Retina (tissue), 1 donor: ENCODE data around the gene AUTS2.

Source experiments
- DNase-seq: peaks from one replicate; pipeline ENCODE4 v3.0.0-alpha.2; 2016

The AUTS2 gene

DNA sequence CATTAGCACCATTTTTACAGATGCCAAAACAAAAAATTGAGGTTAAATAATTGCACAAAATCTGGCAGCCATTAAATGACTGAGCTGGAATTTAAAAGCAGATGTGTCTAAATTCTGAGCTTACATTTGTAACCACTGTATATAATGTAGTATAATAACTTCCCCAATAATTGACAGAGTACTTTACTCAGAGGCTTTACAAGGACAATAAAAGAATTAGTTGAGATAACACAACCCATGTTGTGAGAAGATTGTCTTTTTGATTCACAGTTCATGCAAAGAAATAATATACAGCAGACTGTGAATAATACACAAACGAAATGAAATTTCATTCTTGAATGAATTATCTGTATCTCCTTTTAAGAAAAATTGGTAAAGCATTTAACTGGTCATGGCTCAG lies 417.1 kb downstream of the AUTS2 start:
- DNase-seq, result no peak

DNA sequence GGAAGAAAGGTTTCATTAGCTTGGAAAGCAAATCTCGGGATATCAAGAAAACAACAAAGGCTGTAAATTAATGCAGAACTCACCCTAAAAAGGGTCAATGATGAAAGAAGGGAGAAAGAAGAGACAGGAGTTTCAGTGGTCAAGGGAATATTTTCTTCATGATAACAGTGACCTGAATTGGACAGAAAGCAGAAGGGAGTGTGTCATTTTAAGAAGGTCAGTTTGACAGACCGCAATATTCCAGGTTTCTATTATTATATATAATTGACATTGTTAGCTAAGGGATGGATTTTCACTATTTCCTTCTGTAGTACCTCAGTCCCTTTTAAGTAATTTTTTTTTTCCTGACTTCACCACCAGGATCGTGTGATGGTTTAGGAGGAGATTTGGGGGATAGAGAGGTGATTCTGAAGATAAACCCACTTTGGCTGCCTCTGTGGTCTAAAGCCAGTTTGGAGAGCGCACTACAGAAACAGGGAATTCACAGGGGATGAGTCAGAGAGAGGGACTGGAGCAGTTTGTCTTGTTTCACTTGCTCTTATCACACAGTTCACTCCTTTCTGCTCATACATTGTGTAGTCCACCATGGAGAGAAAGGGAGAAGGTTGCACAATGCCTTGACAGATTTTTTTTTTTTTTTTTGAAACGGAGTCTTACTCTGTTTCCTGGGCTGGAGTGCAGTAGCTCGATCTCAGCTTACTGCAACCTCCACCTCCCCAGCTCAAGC lies 417.9 kb downstream of the AUTS2 start:
- DNase-seq, result no peak

DNA sequence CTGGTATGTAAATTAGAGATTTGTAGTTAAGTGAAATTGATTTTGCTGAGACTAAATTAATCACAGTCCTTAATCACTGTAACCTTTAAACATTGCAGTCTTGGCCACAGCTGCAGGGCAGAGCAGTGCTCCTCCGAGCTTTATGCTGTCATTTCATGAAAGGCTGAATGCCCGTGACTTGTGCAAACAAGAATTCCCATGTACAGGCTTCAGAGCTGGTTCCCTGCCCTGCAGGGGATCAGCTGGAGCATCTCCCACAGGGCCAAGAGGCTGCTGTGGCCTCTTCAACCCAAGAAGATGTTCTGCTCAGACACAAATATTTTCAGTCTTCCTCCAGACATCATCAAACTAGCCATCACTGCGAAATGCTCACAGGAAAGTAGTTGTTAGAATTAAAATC lies 419.1 kb downstream of the AUTS2 start:
- peak; percentile 44 for DNase-seq

DNA sequence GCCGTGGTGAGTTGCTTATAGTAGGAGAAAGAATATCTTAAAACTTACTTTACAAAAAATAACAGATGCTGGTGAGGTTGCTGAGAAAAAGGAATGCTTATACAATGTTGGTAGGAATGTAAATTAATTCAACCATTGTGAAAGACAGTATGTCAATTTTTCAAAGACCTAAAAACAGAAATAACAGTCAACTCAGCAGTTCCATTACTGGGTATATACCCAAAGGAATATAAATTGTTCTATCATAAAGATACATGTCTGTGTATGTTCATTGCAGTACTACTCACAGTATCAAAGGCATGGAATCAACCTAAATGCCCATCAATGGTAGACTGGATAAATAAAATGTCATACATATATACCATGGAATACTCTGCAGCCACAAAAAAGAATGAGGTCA lies 420.4 kb downstream of the AUTS2 start:
- no peak for DNase-seq

DNA sequence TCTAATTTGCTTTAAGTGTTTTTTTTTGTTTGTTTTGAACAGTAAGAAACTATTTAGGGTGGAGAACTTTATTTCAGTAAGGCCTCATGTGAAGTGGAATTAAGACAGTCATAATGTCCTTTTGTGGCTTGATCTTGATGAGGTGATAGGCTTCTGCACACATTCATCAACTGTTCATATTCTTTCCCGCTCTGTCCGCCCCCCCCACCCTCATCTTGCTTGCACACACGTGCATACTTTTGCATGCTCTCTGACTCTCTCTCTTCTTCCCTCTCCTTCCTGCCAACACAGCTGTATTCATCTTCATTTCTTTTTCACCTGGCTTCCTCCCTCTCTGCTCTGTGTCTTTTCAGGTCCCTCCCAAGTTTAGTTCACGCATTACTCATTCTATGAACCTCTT lies 429.6 kb downstream of the AUTS2 start:
- DNase-seq, result no peak

DNA sequence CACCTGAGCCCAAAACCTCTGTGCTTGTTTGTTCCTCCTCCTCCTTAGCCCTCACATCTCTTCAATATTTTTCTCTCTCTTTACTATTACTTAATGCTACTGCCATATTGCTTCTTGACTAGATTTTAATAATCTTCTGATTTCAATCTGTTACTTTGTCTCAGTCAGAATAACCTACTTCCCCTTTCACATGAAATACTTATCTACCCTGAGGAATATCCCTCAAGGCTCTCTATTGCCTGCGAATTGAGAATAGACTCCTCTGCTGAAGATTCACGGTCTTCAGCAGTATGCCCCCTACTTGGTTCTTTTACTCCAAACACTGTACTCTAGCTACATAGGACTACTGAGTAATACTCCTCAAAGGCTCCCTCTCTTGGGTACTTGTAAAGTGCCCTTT lies 430.3 kb downstream of the AUTS2 start:
- no peak for DNase-seq

DNA sequence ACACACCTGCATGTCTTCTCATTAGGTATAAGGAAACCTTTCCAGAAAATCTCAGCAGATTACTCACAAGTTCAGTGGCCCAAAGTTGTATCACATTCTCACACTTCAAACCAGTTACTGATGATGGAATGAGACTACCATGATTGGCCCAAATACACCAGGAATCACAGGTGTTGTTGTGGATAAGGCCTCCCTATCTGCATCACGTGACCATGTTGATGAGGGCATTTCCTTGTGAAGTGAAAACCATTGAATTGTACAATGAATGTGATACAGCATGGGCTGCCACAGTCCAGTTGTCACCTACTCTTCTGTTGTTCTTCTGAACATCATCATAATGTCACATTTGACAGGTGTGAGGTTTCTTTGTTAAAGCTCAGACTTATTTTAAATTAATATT lies 431.7 kb downstream of the AUTS2 start:
- DNase-seq, result no peak

DNA sequence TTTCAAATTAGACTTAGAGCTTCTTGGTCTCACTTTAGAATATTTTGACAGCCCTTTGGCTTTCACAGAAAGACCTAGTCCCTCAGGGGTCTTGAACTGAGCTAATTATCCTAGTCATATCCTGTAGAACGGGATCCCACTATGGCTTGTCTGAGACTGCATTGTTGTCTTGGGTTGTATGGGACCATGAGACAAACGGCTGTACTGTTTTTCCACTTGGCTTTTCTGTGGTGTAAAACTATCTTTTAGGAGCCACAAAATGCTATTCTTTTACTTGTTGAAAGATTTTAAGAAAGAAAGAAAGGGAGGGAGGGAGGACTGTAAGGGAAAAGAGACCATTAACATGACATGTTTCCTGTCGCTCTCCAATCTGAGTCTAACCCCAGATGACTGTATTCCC lies 432.5 kb downstream of the AUTS2 start:
- DNase-seq, result no peak

DNA sequence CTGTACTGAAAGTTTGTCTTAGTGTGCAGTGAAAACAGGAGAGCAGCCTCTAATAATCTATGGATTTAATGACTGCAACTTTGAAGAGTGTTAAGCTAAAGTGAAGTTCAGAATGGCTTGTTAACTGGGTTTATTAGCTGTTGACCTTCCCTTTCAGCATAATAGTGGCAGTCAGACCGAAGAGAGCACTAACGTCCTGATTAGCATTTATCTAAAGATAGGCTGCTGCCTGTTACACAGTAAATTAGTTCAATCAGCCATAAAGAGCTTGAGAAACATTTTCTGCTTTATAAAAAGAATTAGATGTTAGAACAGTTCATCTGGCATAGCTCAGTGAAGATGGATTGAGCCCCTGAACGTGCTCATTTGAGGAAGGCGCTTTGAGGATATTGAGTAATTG lies 433.0 kb downstream of the AUTS2 start:
- peak; percentile 31 for DNase-seq

DNA sequence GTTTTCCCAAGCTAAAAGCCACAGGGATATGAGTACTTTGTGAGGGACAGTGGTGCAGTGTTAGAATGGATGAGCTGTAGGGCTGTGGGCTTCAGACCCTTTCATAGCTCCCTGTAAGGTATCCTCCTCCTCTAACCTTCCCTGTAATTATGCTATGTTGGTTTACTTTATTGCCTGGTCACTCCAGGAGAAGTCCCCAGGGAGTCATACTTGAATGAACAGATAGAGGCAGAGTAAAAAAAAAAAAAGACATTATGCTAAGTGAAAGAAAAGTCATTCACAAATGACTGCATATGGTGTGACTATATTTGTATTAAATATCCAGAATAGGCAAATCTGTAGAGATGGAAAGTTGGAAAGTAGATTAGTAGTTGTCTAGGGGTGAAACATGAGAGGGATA lies 434.4 kb downstream of the AUTS2 start:
- DNase-seq, result no peak

DNA sequence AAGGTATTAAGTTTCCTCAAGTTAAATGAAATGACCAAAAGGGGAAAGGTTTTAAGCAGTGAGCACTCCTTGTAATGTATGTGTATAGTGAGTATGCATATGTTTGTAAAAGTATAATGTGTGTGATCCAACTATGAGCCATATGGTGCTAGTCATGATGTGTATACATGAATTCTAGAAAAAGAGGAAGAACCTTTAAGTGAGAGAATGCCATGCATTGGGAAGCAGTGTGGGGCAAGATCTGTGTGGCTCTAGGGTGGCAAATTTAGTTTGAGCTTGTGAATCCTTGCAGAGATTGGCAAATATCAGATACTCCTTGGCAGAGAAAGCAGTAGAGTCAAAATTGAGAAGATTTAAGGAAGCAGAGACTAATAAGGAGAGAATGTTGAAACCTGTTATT lies 435.0 kb downstream of the AUTS2 start:
- no peak for DNase-seq

DNA sequence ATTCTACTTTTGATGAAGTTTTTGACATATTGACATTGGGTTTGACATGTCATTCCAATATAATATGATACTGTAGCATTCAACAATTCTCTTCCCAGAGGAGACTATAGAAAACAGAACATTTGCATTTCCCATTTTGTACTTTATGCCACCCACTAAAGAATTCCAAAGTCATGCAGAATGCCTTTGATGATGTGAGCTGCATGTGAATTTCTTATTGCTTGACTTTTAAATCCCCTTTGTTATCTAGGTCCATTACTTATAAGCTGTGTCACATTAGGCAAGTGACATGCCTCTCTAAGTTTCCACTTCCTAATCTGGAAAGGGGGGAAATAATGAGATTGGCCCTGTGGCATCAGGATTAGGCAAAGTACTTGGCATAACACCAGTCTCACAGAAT lies 436.7 kb downstream of the AUTS2 start:
- no peak for DNase-seq

DNA sequence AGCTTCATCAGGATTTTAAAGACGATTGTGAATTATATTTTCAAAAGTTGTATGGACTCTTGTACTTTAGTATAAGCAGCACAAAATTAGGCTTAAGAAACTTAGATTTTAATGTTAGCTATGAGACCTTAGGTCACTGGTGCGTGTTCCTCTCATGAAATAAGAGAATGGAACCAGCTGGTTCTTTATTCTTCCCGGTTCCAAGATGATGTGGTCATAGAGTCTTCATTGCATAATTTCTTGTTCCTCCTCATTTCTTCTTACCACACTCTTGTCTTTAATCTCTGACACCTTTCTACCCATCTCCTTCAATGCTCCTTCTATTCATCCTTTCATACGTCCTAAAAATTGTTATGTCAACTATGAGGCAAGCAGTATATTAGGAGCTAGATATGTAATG lies 437.2 kb downstream of the AUTS2 start:
- no peak for DNase-seq

DNA sequence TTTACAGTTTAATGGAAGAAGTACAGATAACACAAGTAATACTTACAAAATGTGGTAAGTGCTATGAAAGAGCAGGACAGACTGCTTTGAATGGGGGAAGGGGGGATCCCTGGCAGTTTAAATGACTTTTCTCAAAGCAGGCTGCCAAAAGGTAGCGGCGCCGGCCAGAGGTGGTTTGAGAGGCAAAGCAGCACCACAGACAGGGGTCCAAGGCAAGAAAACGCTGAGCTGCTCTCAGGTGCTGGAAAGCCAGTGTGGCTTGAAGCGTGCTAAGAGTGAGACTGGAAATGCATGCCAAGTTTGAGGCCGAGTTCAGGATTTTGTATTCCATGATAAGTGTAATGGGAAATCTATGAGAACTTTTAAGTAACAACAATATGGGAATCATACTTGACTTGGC lies 437.7 kb downstream of the AUTS2 start:
- no peak for DNase-seq

DNA sequence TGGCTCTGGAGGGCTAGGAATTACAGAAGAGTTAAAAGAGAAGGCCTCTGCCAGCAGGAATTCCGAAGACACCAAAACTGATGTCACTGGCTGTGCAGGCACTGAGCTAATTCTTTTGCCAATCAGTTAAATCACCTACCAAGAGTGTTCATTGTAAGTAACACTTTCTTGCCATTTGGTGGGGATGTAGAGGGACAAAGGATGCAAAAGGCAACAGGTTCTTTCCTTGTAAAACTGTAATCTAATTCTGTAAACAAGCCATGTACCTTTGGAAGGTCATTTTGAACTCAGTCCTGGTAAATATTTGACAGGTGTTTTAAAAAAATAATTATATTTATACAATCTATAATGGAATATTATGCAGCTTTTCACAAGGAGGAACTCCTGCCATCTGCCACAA lies 438.4 kb downstream of the AUTS2 start:
- no peak for DNase-seq

DNA sequence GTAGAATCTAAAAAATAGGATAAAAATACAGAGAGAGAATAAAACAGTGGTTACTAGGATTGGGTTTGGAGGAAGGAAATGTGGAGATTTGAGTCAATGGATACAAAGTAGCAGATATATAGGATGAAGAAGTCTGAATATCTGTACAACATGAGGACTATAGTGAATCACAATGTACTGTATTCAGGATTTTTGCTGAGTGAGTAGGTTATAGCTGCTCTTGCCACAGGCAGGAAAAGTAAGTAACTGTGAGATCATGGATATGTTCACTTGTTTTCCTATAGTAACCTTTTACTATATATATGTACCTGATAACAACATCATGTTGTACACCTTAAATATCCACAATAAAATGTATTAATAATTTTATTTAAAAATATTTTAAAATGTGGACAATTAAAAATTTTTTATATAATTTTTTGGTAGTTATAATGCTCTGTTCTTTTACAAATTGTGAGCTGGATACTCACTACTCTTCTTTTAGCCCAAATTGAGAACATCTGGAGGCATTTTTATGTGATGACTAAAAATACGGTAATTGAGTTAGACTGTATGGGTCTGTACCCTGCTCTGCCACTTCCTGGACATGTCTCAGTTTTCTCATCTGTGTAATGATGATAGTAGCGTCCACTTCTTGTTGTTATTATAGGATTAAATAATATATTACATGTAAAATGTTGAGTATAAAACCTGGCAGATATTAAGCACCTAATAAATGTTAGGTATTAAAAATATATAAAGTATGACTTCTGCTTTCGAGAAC lies 439.1 kb downstream of the AUTS2 start:
- no peak for DNase-seq

DNA sequence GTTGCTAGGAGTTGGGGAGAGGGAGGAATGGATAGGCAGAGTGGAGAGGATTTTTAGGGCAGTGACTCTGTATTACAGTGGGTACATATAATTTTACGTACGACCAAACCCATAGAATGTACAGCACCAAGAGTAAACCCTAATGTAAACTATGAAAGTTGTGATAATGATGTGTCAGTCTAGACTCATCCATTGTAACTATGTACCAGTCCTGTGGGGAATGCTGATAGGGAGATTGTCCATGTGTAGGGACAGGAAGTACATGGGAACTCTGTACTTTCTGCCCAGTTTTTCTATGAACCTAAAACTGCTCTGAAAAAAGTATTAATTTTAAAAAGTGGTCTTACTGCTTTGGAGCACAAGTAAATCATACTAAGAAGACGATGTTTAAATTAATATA lies 441.8 kb downstream of the AUTS2 start:
- no peak for DNase-seq

DNA sequence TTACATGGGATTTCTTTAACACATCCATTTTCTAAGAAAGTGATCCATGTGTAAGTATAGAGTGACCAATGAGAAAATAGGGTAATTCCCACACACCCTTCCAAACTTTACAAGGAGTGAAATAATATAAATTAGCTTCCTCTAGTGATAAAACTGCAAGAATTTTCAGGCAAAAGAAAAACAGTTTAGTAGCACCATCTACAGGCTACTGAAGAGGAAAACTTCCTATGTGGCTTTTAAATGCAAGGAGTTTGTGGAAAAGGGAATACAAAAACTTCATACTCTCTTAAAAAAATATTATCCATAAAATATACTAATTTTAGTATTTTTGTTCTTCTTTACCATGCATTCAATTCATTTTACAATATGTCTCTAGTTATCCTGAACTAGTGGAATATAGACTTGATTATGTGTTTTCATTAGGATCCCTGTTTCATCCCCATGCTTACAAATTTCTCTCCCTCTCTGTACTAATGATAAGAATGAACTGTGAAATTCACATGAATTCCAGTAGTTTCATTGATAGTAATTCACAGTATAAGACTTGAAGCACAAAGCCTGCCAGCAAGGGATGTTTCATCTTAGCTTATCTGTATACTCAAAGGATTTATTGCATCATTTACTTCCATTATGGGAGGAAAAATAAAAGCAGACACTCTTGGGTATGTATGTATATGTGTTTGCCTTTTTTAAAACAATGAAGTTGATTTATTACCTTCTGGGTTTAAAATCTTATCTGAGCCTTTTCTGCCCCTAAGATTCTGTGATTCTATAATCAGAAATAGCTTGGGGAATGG lies 442.9 kb downstream of the AUTS2 start:
- DNase-seq, result no peak

DNA sequence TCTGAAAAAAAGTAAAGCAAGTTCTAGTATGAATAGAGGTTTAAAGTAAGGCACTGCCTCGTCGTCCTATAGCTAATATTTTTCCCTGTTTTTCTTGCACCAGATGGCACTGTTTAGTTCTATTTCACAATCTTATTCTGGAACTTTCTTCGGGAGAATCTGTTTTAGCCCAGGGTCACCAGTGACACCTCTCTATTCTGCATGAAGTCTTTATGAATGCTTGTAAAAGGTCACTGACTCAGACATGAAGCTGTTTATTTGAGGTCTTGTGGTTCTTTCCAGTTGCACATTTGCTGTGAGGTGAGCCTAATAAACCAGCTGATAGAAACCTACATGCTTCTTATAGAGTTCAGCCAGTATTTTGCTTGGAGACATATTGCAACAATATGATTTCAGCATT lies 444.3 kb downstream of the AUTS2 start:
- peak; percentile 15 for DNase-seq

DNA sequence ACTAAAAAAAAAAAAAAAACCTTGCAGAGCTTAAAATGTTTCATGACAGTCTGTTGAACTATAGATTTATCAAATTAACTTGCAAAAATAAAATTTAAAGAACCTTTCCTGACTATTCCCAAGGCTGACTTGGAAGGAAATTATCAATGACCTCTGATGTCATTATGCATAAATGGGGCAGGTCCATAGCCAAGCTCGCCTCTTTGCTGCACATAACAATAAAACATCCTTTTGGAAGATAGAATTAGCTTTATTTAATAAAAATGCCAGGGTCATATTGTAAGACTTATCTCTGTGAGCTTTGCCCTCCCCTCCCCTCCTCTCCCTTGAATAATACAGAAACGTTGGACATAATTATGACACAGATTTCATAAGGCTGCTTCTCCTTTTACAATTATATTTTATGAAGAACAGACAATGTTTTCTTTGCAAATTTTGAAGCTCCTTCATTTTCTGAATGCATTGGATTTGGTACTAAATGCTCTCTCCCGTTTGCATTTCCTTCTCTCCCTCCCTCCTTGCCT lies 444.8 kb downstream of the AUTS2 start:
- no peak for DNase-seq

DNA sequence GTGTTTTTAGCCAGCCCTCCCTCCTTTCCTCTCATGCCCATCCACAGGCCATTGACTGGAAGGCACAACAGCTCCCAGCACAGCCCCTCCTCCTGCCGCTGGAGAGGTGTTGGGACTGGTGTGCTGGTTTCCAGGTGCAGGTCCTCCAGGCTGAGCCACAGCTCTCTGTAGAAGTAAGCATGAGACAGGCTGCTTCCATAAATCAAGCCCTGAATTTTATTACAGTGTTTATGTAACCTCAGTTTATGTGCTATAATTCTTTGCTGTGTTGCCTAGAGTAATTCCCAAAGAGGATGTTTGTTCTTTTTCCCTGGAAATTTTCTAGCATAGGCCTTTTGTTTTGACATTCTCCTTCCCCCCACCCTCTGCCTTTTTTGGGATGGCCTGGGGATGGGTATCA lies 445.8 kb downstream of the AUTS2 start:
- DNase-seq, result no peak

DNA sequence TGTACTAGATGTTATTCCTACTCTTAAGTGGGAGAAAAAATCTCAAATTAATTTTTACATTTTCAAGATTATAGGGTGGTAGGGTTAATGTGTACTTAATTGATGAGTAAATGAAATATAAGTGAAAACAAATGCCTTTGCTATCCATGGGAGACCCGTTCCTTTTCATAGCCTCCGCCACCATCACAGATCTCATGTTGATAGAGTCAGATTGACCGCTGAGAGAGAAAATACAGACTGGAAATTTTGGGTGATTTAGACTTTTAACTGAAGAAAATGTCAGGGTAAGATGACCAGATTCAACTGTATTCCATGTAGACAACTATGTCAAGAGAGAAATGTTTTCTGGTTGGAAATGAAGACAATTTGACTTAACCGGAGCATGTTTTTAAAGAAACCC lies 446.2 kb downstream of the AUTS2 start:
- DNase-seq, result no peak

DNA sequence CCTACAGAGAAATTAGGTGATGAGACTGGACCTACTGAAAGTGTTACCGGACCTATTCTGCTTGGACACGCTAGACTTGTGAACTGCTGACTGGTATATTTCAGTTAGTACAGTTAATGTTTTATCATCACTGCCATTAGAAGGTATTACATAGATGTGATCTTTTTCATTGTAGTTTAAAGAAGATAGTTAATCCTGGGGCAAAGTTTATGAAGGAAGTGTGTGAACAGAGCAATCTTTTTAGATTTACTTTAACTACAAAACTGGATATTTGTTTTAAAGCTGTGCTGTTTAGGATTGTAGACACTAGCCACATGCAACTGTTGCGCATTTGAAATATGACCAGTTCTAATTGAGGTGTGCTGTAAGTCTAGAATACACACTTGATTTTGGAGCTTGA lies 446.7 kb downstream of the AUTS2 start:
- no peak for DNase-seq

DNA sequence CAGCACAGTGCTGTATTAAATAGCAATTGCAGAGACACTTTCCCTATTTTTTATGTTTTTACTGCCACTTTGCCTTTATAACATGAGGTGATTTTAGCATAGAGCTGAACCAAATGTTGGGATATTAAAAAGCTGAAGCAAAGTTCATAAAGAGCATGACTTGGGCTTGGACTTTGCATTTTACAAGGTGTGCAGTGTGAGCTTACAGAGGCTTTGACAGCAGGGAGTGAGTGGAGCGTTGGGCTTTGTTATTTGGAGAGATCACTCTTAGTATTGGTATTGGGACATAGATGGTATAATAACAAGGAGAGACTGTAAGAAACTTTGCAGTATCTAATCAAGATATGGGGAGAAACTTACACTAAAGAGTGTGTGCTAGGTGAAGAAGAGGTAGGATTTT lies 449.1 kb downstream of the AUTS2 start:
- no peak for DNase-seq
